Activated naive CD4-positive, alpha-beta T cell (primary cell): Measurements from ENCODE around the gene NFKB2.

Source experiments
- DNase-seq, 4 experiments: peaks; one replicate each; lab custom pipeline; 2025; lab: John Stamatoyannopoulos, UW

The NFKB2 gene

DNA sequence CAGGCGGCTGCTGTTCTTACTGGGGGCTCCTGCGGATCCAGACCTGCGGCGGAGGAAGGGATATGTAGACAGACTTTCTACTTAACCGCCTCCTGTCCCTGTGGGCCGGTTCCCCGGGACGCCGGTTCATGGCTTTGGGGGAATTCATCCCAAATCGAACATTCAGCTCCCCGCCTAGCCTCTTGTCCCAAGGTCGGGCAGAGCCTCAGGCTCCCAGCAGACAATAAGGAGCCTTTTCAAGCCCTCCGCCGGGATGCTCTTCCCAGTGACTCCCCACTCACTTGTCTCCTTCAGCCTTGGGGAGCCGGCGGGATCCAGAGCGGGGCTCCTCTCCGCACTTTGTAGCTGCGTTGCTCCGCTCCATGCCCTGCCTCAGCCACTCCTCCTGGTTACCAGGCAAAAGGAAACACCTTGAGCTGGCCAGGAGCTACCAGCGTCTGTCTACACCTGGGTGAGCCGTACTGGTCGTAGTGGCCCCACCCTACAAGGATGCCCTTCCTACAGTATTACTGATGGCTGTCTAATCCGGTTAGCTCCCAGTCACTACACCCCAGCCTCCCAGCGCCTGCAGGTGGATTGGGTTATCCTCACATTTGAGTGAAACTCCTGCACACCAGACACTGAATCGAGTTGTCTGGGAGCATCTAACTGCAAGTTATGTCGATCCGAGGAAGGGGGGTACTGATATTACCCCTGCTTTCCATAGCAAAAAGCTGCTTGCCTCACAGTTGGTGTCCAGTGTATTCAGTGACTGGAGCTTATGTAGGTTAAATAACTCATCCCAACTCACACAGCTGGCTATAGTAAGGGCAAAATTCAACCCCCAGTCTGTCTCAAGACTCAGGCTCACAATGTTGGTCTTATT lies 55.8 kb downstream of the NFKB2 start, which contains the start of gene C10orf95:
Gene C10orf95, minus strand, starts transcription at position 439 of the 865 bp plus-strand sequence. CDS start 450 bp downstream, outside the sequence.
- no peak for DNase-seq
